Tibial nerve (tissue), 4 donors: ENCODE results near the gene POP7. TPM values are rescaled to one million over a fixed set of nuclear protein-coding genes. Genes with fewer than 3 reads are reported as not detected.
A peak's percentile ranks its signal among the peaks of the same experiment; 100 is the strongest.

Experiments
- DNase-seq, 2 donors: peaks; one replicate each; pipeline ENCODE4 v3.0.0-alpha.2; 2019; ENCODE audit warnings: low spot score in 2 of 2
- H3K27ac ChIP-seq, 4 donors: fragments of 200-600 bp; sonication (generic) in 3 of 4; one replicate each; pipeline ENCODE4 v1.5.1; 2017 to 2019; ENCODE audit warnings: mild to moderate bottlenecking in 1 of 4
- H3K27me3 ChIP-seq, 2 donors: fragments of 200-600 bp; sonication (generic) in 1 of 2; one replicate each; pipeline versions ENCODE4 v1.5.1 to v1.6.0; 2017 to 2019
- H3K36me3 ChIP-seq, 3 donors: fragments of 200-600 bp; sonication (generic); one replicate each; pipeline ENCODE4 v1.5.1; 2018 to 2019
- H3K4me1 ChIP-seq, 4 donors: fragments of 200-600 bp; sonication (generic) in 3 of 4; one replicate each; pipeline ENCODE4 v1.5.1; 2017 to 2019
- H3K4me3 ChIP-seq, 4 donors: fragments of 200-600 bp; sonication (generic) in 3 of 4; one replicate each; pipeline ENCODE4 v1.5.1; 2017 to 2019; ENCODE audit warnings: mild to moderate bottlenecking in 1 of 4, moderate library complexity in 1 of 4
- H3K9me3 ChIP-seq, 4 donors: fragments of 200-600 bp; sonication (generic) in 3 of 4; one replicate each; pipeline ENCODE4 v1.5.1; 2017 to 2019
- CTCF ChIP-seq, 5 experiments: fragments of 200-600 bp in 3 of 5; fragments of 450-650 bp in 2 of 5; sonication (generic) in 3 of 5; IDR thresholded peaks; one replicate each; pipeline ENCODE4 v1.5.1; 2016 to 2019; ENCODE audit warnings: antibody characterized with exemption in 5 of 5, mild to moderate bottlenecking in 3 of 5, moderate library complexity in 2 of 5
- EP300 ChIP-seq, 2 donors: sonication (generic); formaldehyde crosslinking; IDR thresholded peaks; one replicate each; pipeline ENCODE4 v1.6.1; 2017; ENCODE audit warnings: antibody characterized with exemption in 2 of 2, mild to moderate bottlenecking in 1 of 2
- POLR2A ChIP-seq, 2 donors: fragments of 450-650 bp; IDR thresholded peaks; one replicate each; pipeline ENCODE4 v1.6.1; 2017; ENCODE audit warnings: antibody characterized with exemption in 2 of 2, mild to moderate bottlenecking in 2 of 2, moderate library complexity in 2 of 2
- WGBS, 2 donors: methylation state at CpG; one replicate each; pipeline ENCODE4 v1.1.5; 2018; 5-methylcytosine and 5-hydroxymethylcytosine counted together
- total RNA-seq, 4 donors: library from RNA; depleted of rRNA; stranded (reverse); fragments of >200 nt; gene quantifications; one replicate each; pipeline ENCODE4 v1.1.0, GENCODE V29; 2016

POP7 gene
- total RNA-seq, 4 donors from 2014 or later, result 23.1 to 50.7 (median 35.6) TPM

- TF ChIP-seq EP300 (IDR thresholded peaks at IDR 0.05) (no peak), POLR2A (IDR thresholded peaks at IDR 0.05) (no peak), CTCF (IDR thresholded peaks at IDR 0.05) (no peak)
- DNase-seq, result no peak
- Histone ChIP-seq H3K27ac (no peak overlapping the region), H3K27me3 (no peaks in the 10 kb centered on the region), H3K36me3 (no peaks in the 10 kb centered on the region), H3K9me3 (no peaks in the 10 kb centered on the region), H3K4me1 (peaks cover 0 to 7% (median 2%) of the 10 kb centered on the region in 4 donors), H3K4me3 (no peak overlapping the region)
- 74 to 81% methylated on average over 8 of the region's 8 CpGs for WGBS, 2 donors
These were observed 35.8 kb upstream of the POP7 start for GRCh38 chr7:100670074-100670473.

- H3K36me3 ChIP-seq, result peaks cover 0 to 3% (median under 1%) of the 10 kb centered on the region in 3 donors
- no peaks in the 10 kb centered on the region for H3K9me3 ChIP-seq
- H3K4me1 ChIP-seq, result peaks cover 0 to 17% (median 10%) of the 10 kb centered on the region in 4 donors
- H3K27ac ChIP-seq, result no peak overlapping the region
- no peak for DNase-seq
- no peaks in the 10 kb centered on the region for H3K27me3 ChIP-seq
- TF ChIP-seq CTCF (IDR thresholded peaks at IDR 0.05) (no peak), POLR2A (IDR thresholded peaks at IDR 0.05) (no peak), EP300 (IDR thresholded peaks at IDR 0.05) (no peak)
- WGBS, 2 donors, result 94% methylated on average over 18 of the region's 18 CpGs
- H3K4me3 ChIP-seq, result no peak overlapping the region
These were observed 34.3 kb upstream of the POP7 start for GRCh38 chr7:100671353-100672327.

DNA sequence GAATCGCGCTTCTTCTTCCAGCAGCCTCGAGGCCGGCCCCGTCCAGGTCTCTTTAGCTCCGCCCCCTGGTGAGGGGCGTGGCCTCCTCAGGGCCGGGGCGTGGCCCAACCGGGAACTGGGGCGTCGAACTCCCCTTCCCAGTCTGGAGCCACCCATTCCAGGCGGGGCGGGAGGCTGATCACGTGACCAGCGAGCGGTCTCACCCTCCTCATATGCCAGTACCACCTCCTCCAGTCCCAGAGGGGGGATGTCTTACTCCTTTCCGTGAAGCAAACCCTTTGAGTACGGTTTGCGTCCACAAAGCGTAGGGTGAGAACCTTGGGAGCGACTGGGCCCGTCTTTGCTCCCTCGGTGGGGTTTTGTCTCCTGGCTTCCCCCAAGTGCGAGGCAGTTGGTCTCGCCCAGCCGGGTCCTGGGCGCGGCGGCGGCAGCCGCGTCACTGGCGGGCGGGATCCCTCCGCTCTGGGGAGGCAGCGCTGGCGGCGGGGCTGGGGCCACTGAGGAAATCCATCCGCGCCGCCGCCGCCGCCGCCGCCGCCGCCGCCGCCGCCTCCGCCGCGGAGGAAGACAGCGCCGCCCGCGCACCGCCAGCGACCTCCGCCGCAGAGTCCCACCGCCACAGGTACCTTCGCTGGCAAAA lies 32.5 kb upstream of the POP7 start, which contains the start of gene GNB2:
GNB2 (plus strand) TSS at position 439 of the 640 bp plus-strand sequence. CDS start 2,526 bp downstream, outside the sequence.
- 0 to 1% methylated on average over 8 to 61 of the region's 65 CpGs for WGBS, 2 donors
- DNase-seq, result peak; percentile 99
- Histone ChIP-seq H3K9me3 (no peaks in the 10 kb centered on the region), H3K4me3 (peak within 1 kb of the TSS; percentile 91 to 100 (median 96)), H3K36me3 (peaks cover 6 to 21% (median 19%) of the 10 kb centered on the region in 3 donors), H3K27ac (peak within 1 kb of the TSS; percentile 97 to 99 (median 98)), H3K4me1 (peaks cover 0 to 35% (median 11%) of the 10 kb centered on the region in 4 donors), H3K27me3 (no peaks in the 10 kb centered on the region)
- TF ChIP-seq CTCF (IDR thresholded peaks at IDR 0.05) (peak in 2 of 5 experiments; percentile 50 to 68), POLR2A (IDR thresholded peaks at IDR 0.05) (peak; percentile 94 to 95), EP300 (IDR thresholded peaks at IDR 0.05) (peak; percentile 87 to 98)

- no peak for TF ChIP-seq CTCF (IDR thresholded peaks at IDR 0.05)
- TF ChIP-seq EP300 (IDR thresholded peaks at IDR 0.05), result no peak
- no peak for TF ChIP-seq POLR2A (IDR thresholded peaks at IDR 0.05)
- peak in 1 of 2 donors; percentile 54 for DNase-seq
- Histone ChIP-seq H3K4me1 (peaks cover 0 to 41% (median 15%) of the 10 kb centered on the region in 4 donors), H3K4me3 (peak overlapping the region; percentile 91 to 100 (median 96)), H3K27ac (peak overlapping the region; percentile 97 to 99 (median 98)), H3K27me3 (no peaks in the 10 kb centered on the region), H3K9me3 (no peaks in the 10 kb centered on the region), H3K36me3 (peaks cover 6 to 27% (median 23%) of the 10 kb centered on the region in 3 donors)
- 1% methylated on average over 26 to 32 of the region's 34 CpGs for WGBS, 2 donors
These were observed 31.9 kb upstream of the POP7 start for GRCh38 chr7:100673942-100674410.
